Mesothelial cell of epicardium (in vitro differentiated cells): ENCODE data around the gene PSAPL1. TPM values are rescaled to one million over a fixed set of nuclear protein-coding genes. Genes with fewer than 3 reads are reported as not detected.

Experiments used
- DNase-seq, 2 experiments: peaks; one replicate each; pipeline ENCODE4 v3.0.0; 2021; ENCODE audit warnings: low spot score in 2 of 2; ENCODE audit not compliant: unreplicated experiment in 2 of 2
- H3K27ac Mint-ChIP-seq: 2 replicates; pipeline ENCODE4 v1.8.0; 2021; ENCODE audit warnings: mixed read lengths
- H3K27me3 Mint-ChIP-seq: 2 replicates; pipeline ENCODE4 v1.8.0; 2021; ENCODE audit warnings: low read depth, mixed read lengths
- H3K36me3 Mint-ChIP-seq: 2 replicates; pipeline ENCODE4 v1.8.0; 2021; ENCODE audit warnings: mixed read lengths
- H3K4me1 Mint-ChIP-seq: 2 replicates; pipeline ENCODE4 v1.8.0; 2021; ENCODE audit warnings: mixed read lengths
- H3K4me3 Mint-ChIP-seq: 2 replicates; pipeline ENCODE4 v1.8.0; 2021; ENCODE audit warnings: mild to moderate bottlenecking, moderate library complexity, mixed read lengths
- H3K9me3 Mint-ChIP-seq: 2 replicates; pipeline ENCODE4 v1.8.0; 2021; ENCODE audit warnings: mixed read lengths
- total RNA-seq: library from RNA; stranded (reverse); gene quantifications from 3 replicates; pipeline ENCODE4 v1.2.1, GENCODE V29; 2021
- TF ChIP-seq, protein P1 (sequence below): fragments of 200-600 bp; sonication (generic); IDR thresholded peaks from one replicate; pipeline ENCODE4 v1.5.0; 2021; ENCODE audit warnings: antibody characterized with exemption; ENCODE audit not compliant: unreplicated experiment

Gene PSAPL1
- total RNA-seq, 1 donor from 2014 or later: not detected

DNA sequence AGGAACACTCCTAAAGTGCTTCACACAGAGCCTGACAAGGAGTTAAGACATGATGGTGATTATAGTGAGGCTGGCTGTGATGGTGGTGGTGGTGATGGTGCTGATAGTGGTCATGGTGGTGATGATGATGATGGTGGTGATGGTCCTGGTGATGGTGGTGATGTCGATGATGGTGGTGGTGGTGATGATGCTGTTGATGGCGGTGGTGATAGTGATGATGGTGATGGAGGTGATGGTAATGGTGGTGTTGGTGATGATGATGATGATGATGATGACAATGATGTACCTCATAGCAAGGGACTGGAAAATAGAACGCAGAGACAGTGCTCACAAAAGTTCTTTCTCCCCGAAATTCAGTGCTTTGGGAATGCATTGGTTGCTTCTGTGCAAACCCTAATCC lies 34.3 kb upstream of the PSAPL1 start:
- Mint-ChIP-seq H3K4me1 (peaks cover 1% of the 10 kb centered on the region), H3K27me3 (peaks cover 25% of the 10 kb centered on the region), H3K36me3 (no peaks in the 10 kb centered on the region), H3K4me3 (no peak overlapping the region), H3K27ac (no peak overlapping the region), H3K9me3 (peaks cover 3% of the 10 kb centered on the region)
- TF ChIP-seq, protein P1, sequence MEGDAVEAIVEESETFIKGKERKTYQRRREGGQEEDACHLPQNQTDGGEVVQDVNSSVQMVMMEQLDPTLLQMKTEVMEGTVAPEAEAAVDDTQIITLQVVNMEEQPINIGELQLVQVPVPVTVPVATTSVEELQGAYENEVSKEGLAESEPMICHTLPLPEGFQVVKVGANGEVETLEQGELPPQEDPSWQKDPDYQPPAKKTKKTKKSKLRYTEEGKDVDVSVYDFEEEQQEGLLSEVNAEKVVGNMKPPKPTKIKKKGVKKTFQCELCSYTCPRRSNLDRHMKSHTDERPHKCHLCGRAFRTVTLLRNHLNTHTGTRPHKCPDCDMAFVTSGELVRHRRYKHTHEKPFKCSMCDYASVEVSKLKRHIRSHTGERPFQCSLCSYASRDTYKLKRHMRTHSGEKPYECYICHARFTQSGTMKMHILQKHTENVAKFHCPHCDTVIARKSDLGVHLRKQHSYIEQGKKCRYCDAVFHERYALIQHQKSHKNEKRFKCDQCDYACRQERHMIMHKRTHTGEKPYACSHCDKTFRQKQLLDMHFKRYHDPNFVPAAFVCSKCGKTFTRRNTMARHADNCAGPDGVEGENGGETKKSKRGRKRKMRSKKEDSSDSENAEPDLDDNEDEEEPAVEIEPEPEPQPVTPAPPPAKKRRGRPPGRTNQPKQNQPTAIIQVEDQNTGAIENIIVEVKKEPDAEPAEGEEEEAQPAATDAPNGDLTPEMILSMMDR: no peak
- DNase-seq: no peak

DNA sequence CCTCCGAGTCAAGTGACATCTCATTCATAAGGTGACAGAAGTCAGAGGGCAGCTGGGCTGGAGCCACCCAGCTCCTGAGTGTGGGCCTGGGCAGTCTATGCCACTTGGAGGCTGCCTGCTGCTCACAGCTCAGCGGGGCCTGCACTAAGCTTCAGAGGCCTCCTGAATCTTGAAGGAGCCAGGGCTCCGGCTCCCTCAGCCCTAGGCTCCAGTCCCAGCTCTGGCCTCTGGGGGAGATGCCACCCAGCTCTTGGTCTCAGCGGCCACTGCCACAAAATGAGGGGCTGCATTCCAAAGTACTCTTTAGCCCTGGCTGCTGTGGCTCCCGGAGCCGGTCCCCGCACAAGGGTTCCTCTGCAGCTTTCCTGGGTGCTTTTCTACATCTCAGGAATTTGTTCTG lies 32.7 kb upstream of the PSAPL1 start:
- peaks cover 3% of the 10 kb centered on the region for H3K9me3 Mint-ChIP-seq
- no peak overlapping the region for H3K27ac Mint-ChIP-seq
- TF ChIP-seq, protein P1: no peak
- DNase-seq: no peak
- H3K27me3 Mint-ChIP-seq: peaks cover 17% of the 10 kb centered on the region
- no peaks in the 10 kb centered on the region for H3K36me3 Mint-ChIP-seq
- H3K4me3 Mint-ChIP-seq: no peak overlapping the region
- H3K4me1 Mint-ChIP-seq: no peaks in the 10 kb centered on the region

DNA sequence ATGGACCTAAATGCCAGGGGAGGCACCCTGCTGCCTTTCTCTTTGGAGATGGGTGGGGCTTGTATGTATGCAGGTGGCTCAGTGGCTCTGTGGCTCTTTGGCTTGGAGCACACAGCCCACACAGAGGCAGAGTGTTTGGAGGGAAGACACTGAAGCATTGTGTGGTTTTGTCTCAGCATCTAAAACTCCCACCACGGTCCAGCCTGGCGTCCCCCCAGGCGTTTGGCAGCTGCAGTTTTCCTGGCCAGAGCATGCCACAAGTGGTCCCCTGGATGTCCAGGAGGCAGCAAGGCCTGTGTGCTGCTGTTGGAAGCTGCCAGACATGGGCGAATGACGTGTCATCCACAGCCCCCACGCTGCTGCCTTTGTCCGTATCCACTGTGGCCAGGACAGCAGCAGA lies 32.2 kb upstream of the PSAPL1 start:
- no peak overlapping the region for H3K27ac Mint-ChIP-seq
- no peaks in the 10 kb centered on the region for H3K36me3 Mint-ChIP-seq
- DNase-seq: no peak
- H3K9me3 Mint-ChIP-seq: peaks cover 3% of the 10 kb centered on the region
- H3K4me3 Mint-ChIP-seq: no peak overlapping the region
- TF ChIP-seq, protein P1: no peak
- no peaks in the 10 kb centered on the region for H3K4me1 Mint-ChIP-seq
- H3K27me3 Mint-ChIP-seq: peaks cover 11% of the 10 kb centered on the region

DNA sequence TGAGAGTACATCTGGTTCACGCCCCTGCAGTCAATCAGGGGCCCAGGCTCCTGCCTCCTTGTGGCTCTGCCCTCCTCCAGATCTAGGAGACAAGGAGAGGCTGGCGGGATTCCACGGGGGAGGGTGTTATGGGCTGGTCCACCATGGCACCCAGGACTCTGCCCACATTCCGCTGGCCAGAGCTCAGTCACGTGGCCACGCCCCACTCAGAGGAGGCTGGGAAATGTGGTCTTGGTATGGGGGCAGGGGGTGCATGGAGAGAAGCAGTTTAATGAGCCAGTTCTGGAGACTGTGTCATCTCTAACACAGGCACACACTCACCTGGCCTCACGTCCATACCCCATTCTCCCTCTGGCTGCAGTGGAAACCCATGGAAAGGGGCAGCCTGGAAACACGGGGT lies 31.5 kb upstream of the PSAPL1 start:
- DNase-seq: no peak
- Mint-ChIP-seq H3K9me3 (peaks cover 3% of the 10 kb centered on the region), H3K4me3 (no peak overlapping the region), H3K27me3 (peaks cover 11% of the 10 kb centered on the region), H3K4me1 (peaks cover 2% of the 10 kb centered on the region), H3K36me3 (no peaks in the 10 kb centered on the region), H3K27ac (no peak overlapping the region)
- TF ChIP-seq, protein P1: no peak

DNA sequence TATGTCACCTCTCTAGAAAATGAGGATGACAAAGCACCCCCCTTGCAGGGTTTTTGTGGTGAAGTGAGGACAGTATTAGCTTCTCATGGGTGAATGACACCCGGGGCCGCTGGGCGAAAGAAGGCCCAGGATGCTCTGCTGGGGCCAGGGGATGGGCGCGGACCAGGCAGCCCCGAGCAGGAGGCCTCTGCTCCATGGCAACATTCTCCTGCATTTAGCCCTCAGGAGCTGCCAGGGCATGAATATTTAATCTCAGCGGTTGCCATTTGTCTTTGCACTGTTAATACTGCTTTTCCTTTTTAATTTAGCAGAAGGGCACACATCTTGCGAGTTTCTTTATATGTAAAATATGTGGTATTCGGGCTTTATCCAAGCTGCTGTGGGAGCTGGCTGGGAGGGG lies 30.3 kb upstream of the PSAPL1 start:
- no peak overlapping the region for H3K27ac Mint-ChIP-seq
- DNase-seq: no peak
- peaks cover 3% of the 10 kb centered on the region for H3K9me3 Mint-ChIP-seq
- no peaks in the 10 kb centered on the region for H3K36me3 Mint-ChIP-seq
- peaks cover 3% of the 10 kb centered on the region for H3K27me3 Mint-ChIP-seq
- H3K4me1 Mint-ChIP-seq: peaks cover 11% of the 10 kb centered on the region
- no peak overlapping the region for H3K4me3 Mint-ChIP-seq
- TF ChIP-seq, protein P1: no peak

DNA sequence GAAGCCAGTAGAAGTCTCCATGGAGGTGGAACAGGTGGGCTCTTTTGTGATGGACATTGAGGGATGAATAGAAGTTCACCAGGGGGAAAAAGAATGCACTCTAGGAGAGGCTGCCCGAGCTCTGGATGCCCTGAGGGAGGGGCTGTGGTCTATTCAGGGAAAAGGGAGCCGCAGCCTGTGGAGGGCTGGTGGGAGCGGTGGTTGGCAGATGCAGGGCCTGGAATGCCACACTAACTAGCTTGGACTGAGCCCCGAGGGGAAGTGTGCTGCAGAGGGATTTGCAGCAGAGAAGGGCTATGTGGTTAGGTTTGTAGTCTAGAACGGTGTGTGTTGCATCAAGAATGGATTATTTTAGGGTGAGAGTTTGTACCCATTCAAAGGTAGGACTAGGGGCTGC lies 29.5 kb upstream of the PSAPL1 start:
- DNase-seq: no peak
- Mint-ChIP-seq H3K9me3 (peaks cover 3% of the 10 kb centered on the region), H3K4me3 (no peak overlapping the region), H3K36me3 (no peaks in the 10 kb centered on the region), H3K27me3 (peaks cover 3% of the 10 kb centered on the region), H3K27ac (no peak overlapping the region), H3K4me1 (peaks cover 11% of the 10 kb centered on the region)
- TF ChIP-seq, protein P1: no peak
